Hindlimb muscle (tissue), 1 donor: ENCODE results near the gene PKMYT1. TPM values are rescaled to one million over a fixed set of nuclear protein-coding genes. Genes with fewer than 3 reads are reported as not detected.

Source experiments
- DNase-seq: peaks from one replicate; pipeline ENCODE4 v3.0.0-alpha.2; 2013
- polyA plus RNA-seq: library from polyadenylated mRNA; unstranded; fragments of 120-200 nt; gene quantifications from one replicate; pipeline ENCODE4 v1.2.1, GENCODE V29; 2013; ENCODE audit not compliant: insufficient read length

PKMYT1 gene
- 11.4 TPM for polyA plus RNA-seq

DNA sequence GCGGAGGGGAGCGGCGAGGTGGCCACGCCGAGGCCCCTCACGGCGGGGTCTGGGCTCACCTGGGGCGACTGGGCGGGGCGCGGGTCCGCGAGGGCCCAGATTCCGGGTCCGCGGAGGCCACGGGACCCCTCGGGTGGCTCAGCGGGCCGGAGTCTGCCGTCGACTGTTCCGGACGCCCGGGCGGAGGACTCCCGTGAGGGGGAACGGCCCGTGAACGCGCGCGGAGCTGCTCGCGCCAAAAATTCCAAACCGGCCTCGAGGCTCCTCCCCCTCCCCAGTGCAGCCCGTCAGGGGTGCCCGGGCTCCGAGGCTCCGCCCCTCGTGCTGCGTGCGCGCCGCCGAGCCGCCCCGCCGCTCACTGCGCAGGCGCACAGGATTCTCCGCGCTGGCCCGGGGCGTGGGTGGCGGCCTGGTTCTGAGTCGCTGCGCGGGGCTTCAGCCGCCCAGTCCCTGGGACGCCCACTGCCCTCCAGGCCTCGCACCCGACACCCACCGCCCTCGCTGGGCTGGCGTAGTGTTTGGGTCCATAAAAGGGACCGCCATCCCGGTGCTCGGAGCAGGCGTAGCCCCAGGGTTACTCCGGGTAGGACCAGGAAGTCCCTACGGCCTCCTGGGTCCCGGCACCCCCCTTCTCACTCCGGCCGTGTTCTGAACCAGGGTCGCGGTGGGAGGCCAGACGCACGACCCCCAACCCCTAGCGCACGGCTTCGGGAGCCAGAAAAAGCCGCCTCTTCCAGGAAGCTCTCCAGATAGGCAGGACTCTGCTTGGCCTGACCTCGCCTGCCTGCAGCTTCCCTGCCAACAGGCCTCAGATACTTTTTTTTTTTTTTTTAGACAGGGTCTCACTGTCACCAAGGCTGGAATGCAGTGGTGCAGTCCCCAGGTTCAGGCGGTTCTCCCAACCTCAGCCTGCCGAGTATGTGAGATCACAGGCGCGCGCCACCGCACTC, at the start of gene PKMYT1:
TSS of gene PKMYT1 (minus strand) at position 220 of the 950 bp plus-strand sequence. CDS start 789 bp downstream, outside the sequence.
- peak; percentile 95 for DNase-seq

DNA sequence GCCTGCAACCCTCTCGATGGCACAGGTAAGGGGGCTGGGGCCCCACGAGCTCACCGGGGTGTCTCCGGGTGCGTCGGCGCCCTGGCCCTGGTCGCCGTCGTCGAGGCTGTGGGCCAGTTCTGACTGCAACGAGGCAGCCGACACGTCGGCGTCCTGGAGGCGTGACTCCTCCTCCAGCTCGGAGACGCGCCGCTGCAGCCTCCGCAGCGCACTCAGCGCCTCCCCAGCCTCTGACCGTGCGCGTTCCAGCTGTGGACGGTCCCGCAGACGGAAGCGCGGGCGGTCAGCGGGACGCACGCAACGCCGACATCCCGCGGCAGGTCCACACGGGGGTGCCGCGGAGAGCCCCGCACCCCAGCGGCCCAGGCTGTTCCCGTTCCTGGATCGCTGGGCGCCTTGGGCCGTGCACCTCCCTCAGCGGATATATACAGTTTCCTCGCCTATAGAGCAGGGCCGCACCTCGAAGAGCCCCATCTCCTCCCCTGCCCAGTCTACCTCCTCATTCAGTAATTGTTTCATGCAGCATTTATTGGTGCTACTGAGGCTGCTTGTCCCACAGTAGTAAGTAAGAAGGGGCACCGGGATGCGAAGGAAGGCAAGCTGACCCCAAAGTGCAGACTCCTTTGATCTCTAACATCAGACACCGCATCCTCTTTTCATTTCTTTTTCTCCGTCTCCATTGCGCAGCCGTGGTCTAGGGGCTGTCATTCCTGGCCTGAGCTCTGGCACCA, 49.4 kb upstream of the PKMYT1 start:
- DNase-seq: peak; percentile 46

DNA sequence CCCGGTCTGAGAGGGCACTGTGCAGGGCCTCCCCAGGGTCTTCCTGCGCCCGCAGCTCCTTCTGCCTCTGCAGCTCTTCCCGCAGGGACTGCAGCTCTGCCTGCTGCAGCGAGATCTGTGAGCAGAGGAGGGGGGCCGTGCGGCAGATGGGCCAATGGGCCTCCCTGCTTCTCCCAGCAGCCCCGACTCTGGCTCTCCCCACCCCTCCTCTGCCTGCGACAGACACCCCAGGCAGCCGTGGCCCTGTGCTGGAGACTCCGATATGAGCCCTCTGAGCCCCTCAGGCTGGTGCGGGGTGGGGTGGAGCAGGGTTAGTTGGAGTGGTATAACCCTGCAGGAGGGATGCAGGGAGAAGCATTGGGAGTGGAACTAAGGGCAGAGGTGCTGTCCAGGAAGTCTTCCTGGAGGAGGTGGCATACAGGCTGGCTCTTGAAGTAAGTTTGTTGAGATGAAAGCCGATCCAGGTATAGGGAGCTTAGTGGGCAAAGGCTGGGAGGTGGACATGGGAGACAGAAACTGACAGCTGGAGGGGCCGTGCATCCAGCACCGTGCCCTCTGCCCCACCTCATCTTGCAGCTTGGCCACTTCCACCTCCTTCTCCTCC, 48.6 kb upstream of the PKMYT1 start:
- no peak for DNase-seq

DNA sequence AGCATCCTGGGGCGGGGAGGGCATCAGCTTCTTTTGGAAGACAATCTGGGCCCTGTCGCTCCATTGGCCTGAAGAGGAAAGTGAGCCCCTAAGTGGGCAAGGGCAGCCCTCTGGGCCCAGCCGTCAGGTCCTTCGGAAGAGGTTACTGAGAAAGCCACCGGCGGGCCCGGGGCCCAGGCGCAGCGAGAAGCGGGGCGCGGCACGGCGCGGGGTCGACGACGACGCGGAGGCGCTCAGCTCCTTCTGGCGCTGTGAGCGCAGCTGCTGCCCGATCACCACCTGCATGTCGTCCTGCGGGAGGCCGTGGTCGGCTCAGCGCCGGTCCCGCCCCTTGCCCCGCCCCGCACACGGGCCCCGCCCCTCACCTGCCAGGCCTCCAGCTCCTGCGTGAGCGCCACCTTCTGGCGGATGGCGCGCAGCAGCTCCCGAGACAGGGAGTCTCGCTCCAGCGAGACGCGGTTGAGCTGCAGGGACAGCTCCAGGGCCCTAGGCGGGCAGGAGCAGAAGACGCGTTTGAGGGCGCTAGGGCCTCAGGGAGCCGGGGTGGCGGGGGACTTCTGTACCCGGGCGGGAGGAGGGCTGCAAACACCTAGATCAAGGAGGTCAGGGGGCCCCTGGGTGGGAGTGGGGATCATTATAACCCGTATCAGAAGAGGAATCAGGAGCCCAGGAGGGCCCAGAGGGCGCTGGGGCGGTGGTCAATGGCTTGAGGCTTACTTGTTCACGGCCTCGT, 47.9 kb upstream of the PKMYT1 start:
- DNase-seq: peak; percentile 71

- DNase-seq: no peak
These were observed 47.2 kb upstream of the PKMYT1 start for GRCh38 chr16:3027489-3027795.

GRCh38 chr16:3026609-3027488, 46.6 kb upstream of the PKMYT1 start:
- no peak for DNase-seq

GRCh38 chr16:3026003-3026378, 45.7 kb upstream of the PKMYT1 start:
- DNase-seq: no peak

- DNase-seq: no peak
These were observed 45.1 kb upstream of the PKMYT1 start for GRCh38 chr16:3025032-3026002.

DNA sequence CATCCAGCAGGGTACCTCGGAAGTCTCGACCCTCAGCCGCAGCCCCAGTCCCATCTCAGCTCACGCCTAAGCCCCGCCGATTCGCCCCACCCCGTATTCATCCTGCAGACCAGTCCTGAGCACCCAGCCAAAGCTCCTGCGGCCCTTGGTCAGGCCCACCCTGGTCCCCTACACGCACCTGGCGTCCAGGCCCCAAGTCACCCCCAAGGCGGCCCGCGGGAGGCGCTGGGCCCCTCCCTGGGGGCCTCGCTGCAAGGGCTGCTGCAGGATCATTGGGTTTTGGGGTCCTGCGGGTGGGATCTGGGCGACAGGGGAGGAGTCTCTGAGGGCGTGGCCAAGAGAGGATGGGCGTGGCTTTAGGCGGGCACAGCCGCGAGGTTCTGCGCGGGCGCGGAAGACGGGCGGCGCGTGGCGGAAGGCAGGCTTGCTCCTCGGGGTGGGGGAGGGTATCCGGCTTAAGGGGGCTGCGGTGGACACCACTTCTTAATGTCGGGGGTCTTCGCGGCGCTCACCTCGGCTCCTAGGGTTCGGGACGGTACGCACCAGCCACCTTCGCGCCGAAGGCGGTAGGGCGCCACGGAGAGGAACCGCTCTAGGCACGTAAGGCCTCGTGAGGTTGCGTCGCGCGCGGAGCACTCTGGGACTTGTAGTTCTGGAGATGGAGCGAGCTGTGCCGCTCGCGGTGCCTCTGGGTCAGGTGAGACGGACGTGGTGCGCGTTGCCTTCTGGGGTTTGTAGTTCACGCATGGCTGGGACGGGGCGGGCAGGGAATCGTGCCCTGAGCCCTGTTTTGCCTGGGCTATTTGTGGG, 43.6 kb upstream of the PKMYT1 start, which contains the start of the genes HCFC1R1 and THOC6:
TSS of gene HCFC1R1 (minus strand) at position 274 of the 810 bp plus-strand sequence. CDS start at position 273, 1 bp downstream.
TSS of gene THOC6 (plus strand) at position 367 of the 810 bp plus-strand sequence. CDS start at position 659, 292 bp downstream.
- DNase-seq: peak; percentile 96

DNA sequence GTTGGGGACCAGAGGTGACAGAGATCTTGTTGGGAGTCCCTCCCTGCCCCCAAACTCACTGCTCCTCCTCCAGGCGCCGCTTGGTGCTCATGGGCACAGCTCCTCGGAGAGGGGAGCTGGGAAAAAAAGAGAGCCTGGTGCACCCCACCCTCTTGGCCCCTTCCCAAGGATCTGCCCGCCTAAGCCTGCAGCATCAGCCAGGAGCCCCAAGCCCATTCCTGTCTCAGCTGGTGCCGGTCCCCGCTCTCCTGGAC, 43.1 kb upstream of the PKMYT1 start:
- DNase-seq: peak; percentile 56

GRCh38 chr16:3022684-3023414, 42.6 kb upstream of the PKMYT1 start:
- DNase-seq: no peak

GRCh38 chr16:3022208-3022683, 42.0 kb upstream of the PKMYT1 start:
- DNase-seq: peak; percentile 89

- peak; percentile 70 for DNase-seq
These were observed 41.4 kb upstream of the PKMYT1 start for GRCh38 chr16:3021449-3022207.

- peak; percentile 55 for DNase-seq
These were observed 40.6 kb upstream of the PKMYT1 start for GRCh38 chr16:3020604-3021448.

GRCh38 chr16:3020247-3020603, 40.0 kb upstream of the PKMYT1 start, which contains the start of gene TNFRSF12A:
Gene TNFRSF12A (plus strand): TSS chr16:3020368. CDS start chr16:3020398, 30 bp downstream.
- DNase-seq: peak; percentile 80

DNA sequence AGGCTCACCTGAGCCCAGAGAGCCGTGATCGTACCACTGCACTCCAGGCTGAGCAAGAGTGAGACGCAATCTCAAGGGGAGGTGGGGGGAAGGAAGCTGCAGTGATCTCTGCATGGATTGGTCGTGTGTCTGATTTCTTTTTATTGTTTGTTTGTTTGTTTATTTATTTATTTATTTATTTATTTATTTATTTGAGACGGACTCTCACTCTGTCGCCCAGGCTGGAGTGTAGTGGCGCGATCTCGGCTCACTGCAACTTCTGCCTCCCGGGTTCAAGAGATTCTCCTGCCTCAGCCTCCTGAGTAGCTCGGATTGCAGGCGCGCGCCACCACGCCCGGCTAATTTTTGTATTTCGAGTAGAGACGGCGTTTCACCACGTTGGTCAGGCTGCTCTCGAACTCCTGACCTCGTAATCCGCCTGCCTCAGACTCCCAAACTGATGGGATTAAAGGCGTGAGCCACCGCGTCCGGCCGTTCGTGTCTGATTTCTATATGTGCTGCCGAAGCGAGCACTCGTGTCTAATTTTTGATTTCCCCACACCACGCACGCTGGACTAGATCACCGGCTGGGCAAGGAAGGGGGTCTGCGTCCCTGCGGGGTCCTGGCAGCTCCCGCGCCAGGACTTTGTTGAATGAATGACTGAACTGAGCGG, 39.5 kb upstream of the PKMYT1 start:
- DNase-seq: no peak
